Measurements from ENCODE around the gene GSTO2. TPM values are rescaled to one million over a fixed set of nuclear protein-coding genes. Genes with fewer than 3 reads are reported as not detected.

The GSTO2 gene
- total and polyA plus RNA-seq, 10 of the 15 experiments (the other 5 are each of a cell fraction or from before 2014, with no cell fraction given), result 0.16 to 0.86 (median 0.46) TPM

DNA sequence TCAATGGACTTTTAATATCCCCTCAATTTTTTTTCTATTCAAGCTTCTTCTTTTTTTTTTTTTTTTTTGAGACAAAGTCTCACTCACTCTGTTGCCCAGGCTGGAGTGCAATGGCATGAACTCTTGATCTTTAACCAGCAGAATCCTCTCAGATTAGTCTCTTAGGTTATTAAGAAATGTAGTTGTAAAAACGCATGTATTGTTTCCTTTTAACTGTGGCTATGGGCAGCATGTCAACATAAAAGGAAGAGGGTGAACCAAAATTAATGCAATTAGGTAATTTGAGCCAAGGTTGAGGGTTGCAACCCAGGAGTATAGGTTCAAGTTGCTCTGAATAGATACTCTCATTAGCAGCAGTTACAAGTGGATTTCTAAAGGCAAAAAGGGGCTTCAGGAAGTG is 18.6 kb upstream of the GSTO2 start:
- intact Hi-C loops (cut with micrococcal nuclease; ENCODE audit: unreplicated experiment) (no loop called here), in situ Hi-C loops (cut with MboI) (no loop called here)
- H3K36me3 ChIP-seq (ENCODE audit: control insufficient read depth in 2 of 2, insufficient read depth in 2 of 2, low read length in 1 of 2), result no peaks in the 10 kb centered on the region
- no peaks in the 10 kb centered on the region for H3K27me3 ChIP-seq (replicated peaks in 1 of 2; ENCODE audit: control insufficient read depth in 2 of 2, insufficient read depth in 2 of 2, low read length in 1 of 2)
- H3K79me2 ChIP-seq (ENCODE audit: control insufficient read depth, insufficient read depth, low read length), result peaks cover 12% of the 10 kb centered on the region
- DNase-seq (ENCODE audit: low read depth, low spot score) (no peak), ATAC-seq (no peak), FAIRE-seq (no peak)
- ChIA-PET CTCF (interaction anchor here (1.5 kb wide), 1 partner anchor 24 kb away, joined by 3 read pairs; no protein-coding TSS in a partner anchor), SMC1A (ENCODE audit: uncharacterized antibody, unreplicated experiment) (interaction anchor here (0.7 to 1.2 kb wide), 2 partner anchors 8 to 69 kb away, joined by 3 read pairs; no protein-coding TSS in a partner anchor), POLR2A (interaction anchor here (0.6 kb wide), 1 partner anchor 467 kb away, joined by 3 read pairs; no protein-coding TSS in a partner anchor), RAD21 (ENCODE audit: unreplicated experiment) (interaction anchor here (0.6 kb wide), 1 partner anchor 267 kb away, joined by 3 read pairs; no protein-coding TSS in a partner anchor)
- 0% methylated on average over 1 of the region's 1 CpG for WGBS (ENCODE audit: insufficient coverage, insufficient replicate concordance, low lambda C conversion rate, missing lambda C conversion rate)
- no peak overlapping the region for H3K4me3 ChIP-seq
- no peak overlapping the region for H2AFZ ChIP-seq (ENCODE audit: control insufficient read depth, low read depth, low read length)
- H4K20me1 ChIP-seq (ENCODE audit: control insufficient read depth, insufficient read depth), result no peaks in the 10 kb centered on the region
- H3K4me1 ChIP-seq (ENCODE audit: control insufficient read depth, insufficient read depth, low read length), result peaks cover 4% of the 10 kb centered on the region; the same call in 1 of the 2 replicates
- TF ChIP-seq HDAC6 (IDR thresholded peaks at IDR 0.05; ENCODE audit: unreplicated experiment) (no peak), NFIC (IDR thresholded peaks at IDR 0.05; ENCODE audit: low read depth, low read length) (no peak), NFYA (IDR thresholded peaks at IDR 0.05; ENCODE audit: borderline replicate concordance, low read depth, low read length) (no peak), GATAD2B (conservative IDR thresholded peaks at IDR 0.05; ENCODE audit: low read depth) (no peak), RUNX3 (IDR thresholded peaks at IDR 0.05; ENCODE audit: low read length) (no peak), SMARCA5 (IDR thresholded peaks at IDR 0.05) (no peak), JUND (IDR thresholded peaks at IDR 0.05; ENCODE audit: low read depth, low read length) (no peak), EGR1 (IDR thresholded peaks at IDR 0.05; ENCODE audit: borderline replicate concordance in 1 of 2, low read depth in 2 of 2, low read length in 2 of 2) (no peak), CBX3 (IDR thresholded peaks at IDR 0.05; ENCODE audit: borderline replicate concordance, low read depth) (no peak), HDAC2 (IDR thresholded peaks at IDR 0.05) (no peak), CHD1 (IDR thresholded peaks at IDR 0.05; ENCODE audit: low read depth, low read length) (no peak)
- TF ChIP-seq, protein P1, sequence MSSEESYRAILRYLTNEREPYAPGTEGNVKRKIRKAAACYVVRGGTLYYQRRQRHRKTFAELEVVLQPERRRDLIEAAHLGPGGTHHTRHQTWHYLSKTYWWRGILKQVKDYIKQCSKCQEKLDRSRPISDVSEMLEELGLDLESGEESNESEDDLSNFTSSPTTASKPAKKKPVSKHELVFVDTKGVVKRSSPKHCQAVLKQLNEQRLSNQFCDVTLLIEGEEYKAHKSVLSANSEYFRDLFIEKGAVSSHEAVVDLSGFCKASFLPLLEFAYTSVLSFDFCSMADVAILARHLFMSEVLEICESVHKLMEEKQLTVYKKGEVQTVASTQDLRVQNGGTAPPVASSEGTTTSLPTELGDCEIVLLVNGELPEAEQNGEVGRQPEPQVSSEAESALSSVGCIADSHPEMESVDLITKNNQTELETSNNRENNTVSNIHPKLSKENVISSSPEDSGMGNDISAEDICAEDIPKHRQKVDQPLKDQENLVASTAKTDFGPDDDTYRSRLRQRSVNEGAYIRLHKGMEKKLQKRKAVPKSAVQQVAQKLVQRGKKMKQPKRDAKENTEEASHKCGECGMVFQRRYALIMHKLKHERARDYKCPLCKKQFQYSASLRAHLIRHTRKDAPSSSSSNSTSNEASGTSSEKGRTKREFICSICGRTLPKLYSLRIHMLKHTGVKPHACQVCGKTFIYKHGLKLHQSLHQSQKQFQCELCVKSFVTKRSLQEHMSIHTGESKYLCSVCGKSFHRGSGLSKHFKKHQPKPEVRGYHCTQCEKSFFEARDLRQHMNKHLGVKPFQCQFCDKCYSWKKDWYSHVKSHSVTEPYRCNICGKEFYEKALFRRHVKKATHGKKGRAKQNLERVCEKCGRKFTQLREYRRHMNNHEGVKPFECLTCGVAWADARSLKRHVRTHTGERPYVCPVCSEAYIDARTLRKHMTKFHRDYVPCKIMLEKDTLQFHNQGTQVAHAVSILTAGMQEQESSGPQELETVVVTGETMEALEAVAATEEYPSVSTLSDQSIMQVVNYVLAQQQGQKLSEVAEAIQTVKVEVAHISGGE (CRISPR knock-in tag; IDR thresholded peaks at IDR 0.05), result no peak
- TF ChIP-seq, protein P2, sequence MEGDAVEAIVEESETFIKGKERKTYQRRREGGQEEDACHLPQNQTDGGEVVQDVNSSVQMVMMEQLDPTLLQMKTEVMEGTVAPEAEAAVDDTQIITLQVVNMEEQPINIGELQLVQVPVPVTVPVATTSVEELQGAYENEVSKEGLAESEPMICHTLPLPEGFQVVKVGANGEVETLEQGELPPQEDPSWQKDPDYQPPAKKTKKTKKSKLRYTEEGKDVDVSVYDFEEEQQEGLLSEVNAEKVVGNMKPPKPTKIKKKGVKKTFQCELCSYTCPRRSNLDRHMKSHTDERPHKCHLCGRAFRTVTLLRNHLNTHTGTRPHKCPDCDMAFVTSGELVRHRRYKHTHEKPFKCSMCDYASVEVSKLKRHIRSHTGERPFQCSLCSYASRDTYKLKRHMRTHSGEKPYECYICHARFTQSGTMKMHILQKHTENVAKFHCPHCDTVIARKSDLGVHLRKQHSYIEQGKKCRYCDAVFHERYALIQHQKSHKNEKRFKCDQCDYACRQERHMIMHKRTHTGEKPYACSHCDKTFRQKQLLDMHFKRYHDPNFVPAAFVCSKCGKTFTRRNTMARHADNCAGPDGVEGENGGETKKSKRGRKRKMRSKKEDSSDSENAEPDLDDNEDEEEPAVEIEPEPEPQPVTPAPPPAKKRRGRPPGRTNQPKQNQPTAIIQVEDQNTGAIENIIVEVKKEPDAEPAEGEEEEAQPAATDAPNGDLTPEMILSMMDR (IDR thresholded peaks at IDR 0.05 in 2 of 3, conservative IDR thresholded peaks at IDR 0.05 in 1 of 3; ENCODE audit: control insufficient read depth in 2 of 3, extremely low read depth in 1 of 3, insufficient read depth in 1 of 3, low read depth in 3 of 3, low read length in 3 of 3), result no peak
- TF ChIP-seq, protein P3, sequence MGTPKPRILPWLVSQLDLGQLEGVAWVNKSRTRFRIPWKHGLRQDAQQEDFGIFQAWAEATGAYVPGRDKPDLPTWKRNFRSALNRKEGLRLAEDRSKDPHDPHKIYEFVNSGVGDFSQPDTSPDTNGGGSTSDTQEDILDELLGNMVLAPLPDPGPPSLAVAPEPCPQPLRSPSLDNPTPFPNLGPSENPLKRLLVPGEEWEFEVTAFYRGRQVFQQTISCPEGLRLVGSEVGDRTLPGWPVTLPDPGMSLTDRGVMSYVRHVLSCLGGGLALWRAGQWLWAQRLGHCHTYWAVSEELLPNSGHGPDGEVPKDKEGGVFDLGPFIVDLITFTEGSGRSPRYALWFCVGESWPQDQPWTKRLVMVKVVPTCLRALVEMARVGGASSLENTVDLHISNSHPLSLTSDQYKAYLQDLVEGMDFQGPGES (IDR thresholded peaks at IDR 0.05), result no peak
- BruUV-seq (replicated peaks), result no TSS peak
- H3K9me3 ChIP-seq (replicated peaks; ENCODE audit: control insufficient read depth, insufficient read depth, low read length), result peaks cover 6% of the 10 kb centered on the region
- no peak overlapping the region for H3K9ac ChIP-seq (ENCODE audit: control insufficient read depth, insufficient read depth, low read length)
- H3K4me2 ChIP-seq (ENCODE audit: control insufficient read depth, insufficient read depth), result no peak overlapping the region
- H3K27ac ChIP-seq (ENCODE audit: control insufficient read depth, insufficient read depth), result no peak overlapping the region

Data from GM12878 (cell line).